WTC11 (cell line): ENCODE results near the gene ZNF146. TPM values are rescaled to one million over a fixed set of nuclear protein-coding genes. Genes with fewer than 3 reads are reported as not detected.

Source experiments
- ATAC-seq: fragments of 200-7000 bp; cut with Tn5 transposase; 2 replicates; pipeline ENCODE4 v1.10.0; 2021; ENCODE audit warnings: mild to moderate bottlenecking, moderate library complexity
- CTCF ChIA-PET: fragments of 300-600 bp; sonication (Branson Sonifier 250); formaldehyde crosslinking; loops from one replicate; lab custom pipeline; 2021; ENCODE audit warnings: antibody characterized with exemption; lab: Charles Lee
- POLR2A ChIA-PET: fragments of 350-600 bp; sonication (Branson Sonifier 250); formaldehyde crosslinking; loops from one replicate; lab custom pipeline; 2021; ENCODE audit warnings: antibody characterized with exemption; lab: Charles Lee
- DNase-seq: peaks from one replicate; pipeline ENCODE4 v3.0.0; 2021; ENCODE audit warnings: low spot score
- H3K27ac Mint-ChIP-seq: 2 replicates; pipeline ENCODE4 v1.8.0; 2021; ENCODE audit warnings: mixed read lengths
- H3K27me3 Mint-ChIP-seq: 2 replicates; pipeline ENCODE4 v1.8.0; 2021; ENCODE audit warnings: low read depth, mild to moderate bottlenecking, moderate library complexity, mixed read lengths
- H3K36me3 Mint-ChIP-seq: 2 replicates; pipeline ENCODE4 v1.8.0; 2021; ENCODE audit warnings: mixed read lengths
- H3K4me1 Mint-ChIP-seq: 2 replicates; pipeline ENCODE4 v1.8.0; 2022; ENCODE audit warnings: mixed read lengths
- H3K4me3 Mint-ChIP-seq: 2 replicates; pipeline ENCODE4 v1.8.0; 2021; ENCODE audit warnings: mild to moderate bottlenecking, moderate library complexity, mixed read lengths
- H3K9me3 Mint-ChIP-seq: 2 replicates; pipeline ENCODE4 v1.8.0; 2021; ENCODE audit warnings: mixed read lengths
- AR ChIP-seq: fragments of 250-450 bp; sonication (Bioruptor Pico); IDR thresholded peaks from 2 replicates; pipeline ENCODE4 v1.9.0; 2021; ENCODE audit warnings: mild to moderate bottlenecking
- ATF1 ChIP-seq: sonication (generic); formaldehyde crosslinking; IDR thresholded peaks from 2 replicates; pipeline ENCODE4 v1.8.1; 2023; ENCODE audit warnings: mild to moderate bottlenecking, moderate library complexity, missing genetic modification reagents
- ATF3 ChIP-seq: sonication (generic); formaldehyde crosslinking; conservative IDR thresholded peaks from 2 replicates; pipeline ENCODE4 v1.8.1; 2022; ENCODE audit warnings: mild to moderate bottlenecking, missing genetic modification reagents
- CDX4 ChIP-seq: fragments of 250-450 bp; sonication (Bioruptor Pico); IDR thresholded peaks from 2 replicates; pipeline ENCODE4 v1.9.0; 2021; ENCODE audit warnings: moderate library complexity, mild to moderate bottlenecking, inconsistent platforms, borderline replicate concordance
- CREM ChIP-seq: sonication (generic); formaldehyde crosslinking; IDR thresholded peaks from 2 replicates; pipeline ENCODE4 v1.8.1; 2022; ENCODE audit warnings: mild to moderate bottlenecking, missing genetic modification reagents, moderate library complexity
- EMX1 ChIP-seq: fragments of 250-450 bp; sonication (Bioruptor Pico); IDR thresholded peaks from 2 replicates; pipeline ENCODE4 v1.8.0; 2021; ENCODE audit warnings: mild to moderate bottlenecking
- ERG ChIP-seq: fragments of 250-450 bp; sonication (Bioruptor Pico); IDR thresholded peaks from 2 replicates; pipeline ENCODE4 v1.8.0; 2021; ENCODE audit warnings: mild to moderate bottlenecking
- FOXK1 ChIP-seq: sonication (generic); formaldehyde crosslinking; IDR thresholded peaks from 2 replicates; pipeline ENCODE4 v1.8.0; 2022; ENCODE audit warnings: mild to moderate bottlenecking, moderate library complexity, missing genetic modification reagents
- GABPB1 ChIP-seq: sonication (generic); formaldehyde crosslinking; IDR thresholded peaks from 2 replicates; pipeline ENCODE4 v1.8.1; 2023; ENCODE audit warnings: mild to moderate bottlenecking, missing genetic modification reagents
- HMGXB4 ChIP-seq: sonication (generic); formaldehyde crosslinking; IDR thresholded peaks from 2 replicates; pipeline ENCODE4 v1.8.1; 2023; ENCODE audit warnings: mild to moderate bottlenecking, moderate library complexity, missing genetic modification reagents
- IRF1 ChIP-seq: sonication (generic); formaldehyde crosslinking; IDR thresholded peaks from 2 replicates; pipeline ENCODE4 v1.8.0; 2023; ENCODE audit warnings: missing genetic modification reagents
- JAZF1 ChIP-seq: fragments of 250-450 bp; sonication (Bioruptor Pico); IDR thresholded peaks from 2 replicates; pipeline ENCODE4 v1.9.0; 2021; ENCODE audit warnings: moderate library complexity, mild to moderate bottlenecking, inconsistent platforms
- JUN ChIP-seq: sonication (generic); formaldehyde crosslinking; IDR thresholded peaks from 2 replicates; pipeline ENCODE4 v1.8.0; 2023; ENCODE audit warnings: mild to moderate bottlenecking, missing genetic modification reagents
- KAT7 ChIP-seq: sonication (generic); formaldehyde crosslinking; IDR thresholded peaks from 2 replicates; pipeline ENCODE4 v1.8.1; 2023; ENCODE audit warnings: missing genetic modification reagents, mild to moderate bottlenecking, borderline replicate concordance
- MXD4 ChIP-seq: fragments of 250-450 bp; sonication (Bioruptor Pico); IDR thresholded peaks from 2 replicates; pipeline ENCODE4 v1.8.0; 2021; ENCODE audit warnings: mild to moderate bottlenecking, moderate library complexity, borderline replicate concordance
- NR2C2 ChIP-seq: sonication (generic); formaldehyde crosslinking; IDR thresholded peaks from 2 replicates; pipeline ENCODE4 v1.8.0; 2022; ENCODE audit warnings: mild to moderate bottlenecking, missing genetic modification reagents
- NR3C1 ChIP-seq: sonication (generic); formaldehyde crosslinking; conservative IDR thresholded peaks from 2 replicates; pipeline ENCODE4 v1.8.1; 2023; ENCODE audit warnings: low read depth, mild to moderate bottlenecking, missing genetic modification reagents
- TEAD1 ChIP-seq: sonication (generic); formaldehyde crosslinking; IDR thresholded peaks from 2 replicates; pipeline ENCODE4 v1.8.0; 2022; ENCODE audit warnings: mild to moderate bottlenecking, missing genetic modification reagents
- TEAD4 ChIP-seq: sonication (generic); formaldehyde crosslinking; IDR thresholded peaks from 2 replicates; pipeline ENCODE4 v1.8.0; 2022; ENCODE audit warnings: mild to moderate bottlenecking, missing genetic modification reagents
- USF2 ChIP-seq: sonication (generic); formaldehyde crosslinking; IDR thresholded peaks from 2 replicates; pipeline ENCODE4 v1.8.1; 2023; ENCODE audit warnings: mild to moderate bottlenecking, missing genetic modification reagents, moderate library complexity
- ZNF263 ChIP-seq: sonication (generic); formaldehyde crosslinking; IDR thresholded peaks from 2 replicates; pipeline ENCODE4 v1.8.1; 2022; ENCODE audit warnings: low read depth, mild to moderate bottlenecking, moderate library complexity, missing genetic modification reagents
- ZNF416 ChIP-seq: fragments of 250-450 bp; sonication (Bioruptor Pico); IDR thresholded peaks from 2 replicates; pipeline ENCODE4 v1.9.0; 2021; ENCODE audit warnings: mild to moderate bottlenecking, inconsistent platforms
- ZNF532 ChIP-seq: fragments of 250-450 bp; sonication (Bioruptor Pico); IDR thresholded peaks from 2 replicates; pipeline ENCODE4 v1.9.0; 2021; ENCODE audit warnings: mild to moderate bottlenecking, borderline replicate concordance
- total RNA-seq: library from RNA; stranded (reverse); gene quantifications from 3 replicates; pipeline ENCODE4 v1.2.3, GENCODE V29; 2021

The ZNF146 gene
- total RNA-seq, 1 experiment from 2014 or later: 128 TPM

- TF ChIP-seq ATF3: no peak
- TF ChIP-seq ZNF416 (CRISPR knock-in tag): no peak
- no peak for TF ChIP-seq ATF1
- no peak for TF ChIP-seq MXD4 (CRISPR knock-in tag)
- TF ChIP-seq CDX4 (CRISPR knock-in tag): no peak
- no peak for TF ChIP-seq NR2C2 (CRISPR knock-in tag)
- no peak for TF ChIP-seq FOXK1 (CRISPR knock-in tag)
- TF ChIP-seq KAT7 (CRISPR knock-in tag): no peak
- TF ChIP-seq GABPB1 (CRISPR knock-in tag): no peak
- TF ChIP-seq JUN (CRISPR knock-in tag): no peak
- TF ChIP-seq AR (CRISPR knock-in tag): no peak
- TF ChIP-seq NR3C1: no peak
- TF ChIP-seq TEAD4 (CRISPR knock-in tag): no peak
These were observed 21.5 kb downstream of the ZNF146 start (continued) for GRCh38 chr19:36236304-36236945.

GRCh38 chr19:36236946-36237310 is 22.0 kb downstream of the ZNF146 start:
- H3K4me1 Mint-ChIP-seq: peaks cover 25% of the 10 kb centered on the region
- H3K27me3 Mint-ChIP-seq: no peaks in the 10 kb centered on the region
- POLR2A ChIA-PET: interaction anchor here (0.5 kb wide), 1 partner anchor 270 kb away, joined by 3 read pairs; no protein-coding TSS in a partner anchor
- no peak overlapping the region; the same call in 1 of the 2 replicates for H3K27ac Mint-ChIP-seq
- DNase-seq: no peak
- H3K9me3 Mint-ChIP-seq: no peaks in the 10 kb centered on the region
- ATAC-seq: no peak
- no peak for TF ChIP-seq ZNF263 (CRISPR knock-in tag)
- TF ChIP-seq USF2 (CRISPR knock-in tag): no peak
- no peak for TF ChIP-seq JAZF1 (CRISPR knock-in tag)
- TF ChIP-seq CREM (CRISPR knock-in tag): no peak
- no peak for TF ChIP-seq NR2C2 (CRISPR knock-in tag)
- TF ChIP-seq TEAD1 (CRISPR knock-in tag): no peak
- no peak for TF ChIP-seq ZNF532 (CRISPR knock-in tag)
- TF ChIP-seq HMGXB4 (CRISPR knock-in tag): no peak
- no peak for TF ChIP-seq EMX1 (CRISPR knock-in tag)
- no peak for TF ChIP-seq FOXK1 (CRISPR knock-in tag)
- no peak for TF ChIP-seq IRF1 (CRISPR knock-in tag)
- no peak for TF ChIP-seq ERG (CRISPR knock-in tag)
- no peak overlapping the region for H3K4me3 Mint-ChIP-seq
- peaks cover 65% of the 10 kb centered on the region for H3K36me3 Mint-ChIP-seq
- CTCF ChIA-PET: interaction anchor here (0.5 to 1.6 kb wide), 2 partner anchors 9 to 29 kb away, joined by 3 read pairs; no protein-coding TSS in a partner anchor
